ENCODE measurements around the gene CD58.

Gene CD58

DNA sequence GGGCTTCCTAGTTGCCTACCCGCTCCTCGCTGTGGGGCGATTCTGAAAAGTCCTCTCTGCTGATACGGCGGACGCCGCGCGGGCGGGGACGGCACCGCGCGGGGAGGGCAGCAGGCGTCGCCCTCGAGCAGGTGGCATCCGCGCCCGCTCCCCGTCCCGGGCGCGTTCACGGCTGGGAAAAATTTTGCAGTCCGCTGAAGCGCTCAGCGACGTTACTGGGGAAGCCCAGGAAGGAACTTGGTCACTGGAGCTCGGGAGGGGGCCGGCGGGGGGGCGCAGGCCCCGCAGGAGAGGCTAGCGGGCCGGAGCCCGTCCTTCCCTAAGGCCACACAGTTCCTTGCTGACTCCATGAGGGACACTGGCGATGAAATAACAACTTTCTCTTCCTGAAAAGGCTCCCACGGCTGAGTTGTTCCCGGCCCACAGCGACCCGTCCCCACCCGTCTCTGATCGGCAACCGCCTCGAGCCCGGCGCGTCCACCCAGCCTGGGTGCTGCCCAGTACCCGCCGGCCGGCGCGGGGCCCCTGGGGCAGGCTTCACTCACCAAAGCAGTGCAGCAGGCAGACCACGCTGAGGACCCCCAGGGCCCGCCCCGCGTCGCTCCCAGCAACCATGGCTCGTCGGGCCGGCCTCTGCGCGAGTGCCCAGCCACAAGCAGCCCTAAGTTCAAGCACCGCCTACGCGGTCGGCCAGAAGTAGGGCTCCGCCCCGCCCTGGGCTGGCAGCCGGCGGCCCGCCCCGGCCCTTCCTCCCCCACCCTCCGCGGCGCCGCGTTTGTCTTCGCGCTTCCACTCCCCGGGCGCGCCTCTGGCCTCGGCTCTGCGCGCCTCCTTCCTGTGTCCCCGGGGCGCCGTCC, at the start of gene CD58 (continued):
- TF ChIP-seq, protein P1, sequence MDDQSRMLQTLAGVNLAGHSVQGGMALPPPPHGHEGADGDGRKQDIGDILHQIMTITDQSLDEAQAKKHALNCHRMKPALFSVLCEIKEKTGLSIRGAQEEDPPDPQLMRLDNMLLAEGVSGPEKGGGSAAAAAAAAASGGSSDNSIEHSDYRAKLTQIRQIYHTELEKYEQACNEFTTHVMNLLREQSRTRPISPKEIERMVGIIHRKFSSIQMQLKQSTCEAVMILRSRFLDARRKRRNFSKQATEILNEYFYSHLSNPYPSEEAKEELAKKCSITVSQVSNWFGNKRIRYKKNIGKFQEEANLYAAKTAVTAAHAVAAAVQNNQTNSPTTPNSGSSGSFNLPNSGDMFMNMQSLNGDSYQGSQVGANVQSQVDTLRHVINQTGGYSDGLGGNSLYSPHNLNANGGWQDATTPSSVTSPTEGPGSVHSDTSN (CRISPR knock-in tag; IDR thresholded peaks at IDR 0.05), result no peak
- TF ChIP-seq, protein P2, sequence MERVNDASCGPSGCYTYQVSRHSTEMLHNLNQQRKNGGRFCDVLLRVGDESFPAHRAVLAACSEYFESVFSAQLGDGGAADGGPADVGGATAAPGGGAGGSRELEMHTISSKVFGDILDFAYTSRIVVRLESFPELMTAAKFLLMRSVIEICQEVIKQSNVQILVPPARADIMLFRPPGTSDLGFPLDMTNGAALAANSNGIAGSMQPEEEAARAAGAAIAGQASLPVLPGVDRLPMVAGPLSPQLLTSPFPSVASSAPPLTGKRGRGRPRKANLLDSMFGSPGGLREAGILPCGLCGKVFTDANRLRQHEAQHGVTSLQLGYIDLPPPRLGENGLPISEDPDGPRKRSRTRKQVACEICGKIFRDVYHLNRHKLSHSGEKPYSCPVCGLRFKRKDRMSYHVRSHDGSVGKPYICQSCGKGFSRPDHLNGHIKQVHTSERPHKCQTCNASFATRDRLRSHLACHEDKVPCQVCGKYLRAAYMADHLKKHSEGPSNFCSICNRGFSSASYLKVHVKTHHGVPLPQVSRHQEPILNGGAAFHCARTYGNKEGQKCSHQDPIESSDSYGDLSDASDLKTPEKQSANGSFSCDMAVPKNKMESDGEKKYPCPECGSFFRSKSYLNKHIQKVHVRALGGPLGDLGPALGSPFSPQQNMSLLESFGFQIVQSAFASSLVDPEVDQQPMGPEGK (tag by site-specific recombination; IDR thresholded peaks at IDR 0.05), result peak; percentile 85
- no peak for TF ChIP-seq ZNF560 (tag by site-specific recombination; IDR thresholded peaks at IDR 0.05; ENCODE audit: borderline replicate concordance)
- TF ChIP-seq ZNF214 (tag by site-specific recombination; IDR thresholded peaks at IDR 0.05; ENCODE audit: borderline replicate concordance), result no peak
- TF ChIP-seq SCRT1 (tag by site-specific recombination; IDR thresholded peaks at IDR 0.05; ENCODE audit: borderline replicate concordance), result no peak
- TF ChIP-seq, protein P3, sequence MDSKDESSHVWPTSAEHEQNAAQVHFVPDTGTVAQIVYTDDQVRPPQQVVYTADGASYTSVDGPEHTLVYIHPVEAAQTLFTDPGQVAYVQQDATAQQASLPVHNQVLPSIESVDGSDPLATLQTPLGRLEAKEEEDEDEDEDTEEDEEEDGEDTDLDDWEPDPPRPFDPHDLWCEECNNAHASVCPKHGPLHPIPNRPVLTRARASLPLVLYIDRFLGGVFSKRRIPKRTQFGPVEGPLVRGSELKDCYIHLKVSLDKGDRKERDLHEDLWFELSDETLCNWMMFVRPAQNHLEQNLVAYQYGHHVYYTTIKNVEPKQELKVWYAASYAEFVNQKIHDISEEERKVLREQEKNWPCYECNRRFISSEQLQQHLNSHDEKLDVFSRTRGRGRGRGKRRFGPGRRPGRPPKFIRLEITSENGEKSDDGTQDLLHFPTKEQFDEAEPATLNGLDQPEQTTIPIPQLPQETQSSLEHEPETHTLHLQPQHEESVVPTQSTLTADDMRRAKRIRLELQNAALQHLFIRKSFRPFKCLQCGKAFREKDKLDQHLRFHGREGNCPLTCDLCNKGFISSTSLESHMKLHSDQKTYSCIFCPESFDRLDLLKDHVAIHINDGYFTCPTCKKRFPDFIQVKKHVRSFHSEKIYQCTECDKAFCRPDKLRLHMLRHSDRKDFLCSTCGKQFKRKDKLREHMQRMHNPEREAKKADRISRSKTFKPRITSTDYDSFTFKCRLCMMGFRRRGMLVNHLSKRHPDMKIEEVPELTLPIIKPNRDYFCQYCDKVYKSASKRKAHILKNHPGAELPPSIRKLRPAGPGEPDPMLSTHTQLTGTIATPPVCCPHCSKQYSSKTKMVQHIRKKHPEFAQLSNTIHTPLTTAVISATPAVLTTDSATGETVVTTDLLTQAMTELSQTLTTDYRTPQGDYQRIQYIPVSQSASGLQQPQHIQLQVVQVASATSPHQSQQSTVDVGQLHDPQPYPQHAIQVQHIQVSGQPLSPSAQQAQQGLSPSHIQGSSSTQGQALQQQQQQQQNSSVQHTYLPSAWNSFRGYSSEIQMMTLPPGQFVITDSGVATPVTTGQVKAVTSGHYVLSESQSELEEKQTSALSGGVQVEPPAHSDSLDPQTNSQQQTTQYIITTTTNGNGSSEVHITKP (tag by site-specific recombination; IDR thresholded peaks at IDR 0.05), result peak; percentile 84
- TF ChIP-seq, protein P4, sequence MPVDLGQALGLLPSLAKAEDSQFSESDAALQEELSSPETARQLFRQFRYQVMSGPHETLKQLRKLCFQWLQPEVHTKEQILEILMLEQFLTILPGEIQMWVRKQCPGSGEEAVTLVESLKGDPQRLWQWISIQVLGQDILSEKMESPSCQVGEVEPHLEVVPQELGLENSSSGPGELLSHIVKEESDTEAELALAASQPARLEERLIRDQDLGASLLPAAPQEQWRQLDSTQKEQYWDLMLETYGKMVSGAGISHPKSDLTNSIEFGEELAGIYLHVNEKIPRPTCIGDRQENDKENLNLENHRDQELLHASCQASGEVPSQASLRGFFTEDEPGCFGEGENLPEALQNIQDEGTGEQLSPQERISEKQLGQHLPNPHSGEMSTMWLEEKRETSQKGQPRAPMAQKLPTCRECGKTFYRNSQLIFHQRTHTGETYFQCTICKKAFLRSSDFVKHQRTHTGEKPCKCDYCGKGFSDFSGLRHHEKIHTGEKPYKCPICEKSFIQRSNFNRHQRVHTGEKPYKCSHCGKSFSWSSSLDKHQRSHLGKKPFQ (tag by site-specific recombination; IDR thresholded peaks at IDR 0.05), result no peak
- TF ChIP-seq, protein P5, sequence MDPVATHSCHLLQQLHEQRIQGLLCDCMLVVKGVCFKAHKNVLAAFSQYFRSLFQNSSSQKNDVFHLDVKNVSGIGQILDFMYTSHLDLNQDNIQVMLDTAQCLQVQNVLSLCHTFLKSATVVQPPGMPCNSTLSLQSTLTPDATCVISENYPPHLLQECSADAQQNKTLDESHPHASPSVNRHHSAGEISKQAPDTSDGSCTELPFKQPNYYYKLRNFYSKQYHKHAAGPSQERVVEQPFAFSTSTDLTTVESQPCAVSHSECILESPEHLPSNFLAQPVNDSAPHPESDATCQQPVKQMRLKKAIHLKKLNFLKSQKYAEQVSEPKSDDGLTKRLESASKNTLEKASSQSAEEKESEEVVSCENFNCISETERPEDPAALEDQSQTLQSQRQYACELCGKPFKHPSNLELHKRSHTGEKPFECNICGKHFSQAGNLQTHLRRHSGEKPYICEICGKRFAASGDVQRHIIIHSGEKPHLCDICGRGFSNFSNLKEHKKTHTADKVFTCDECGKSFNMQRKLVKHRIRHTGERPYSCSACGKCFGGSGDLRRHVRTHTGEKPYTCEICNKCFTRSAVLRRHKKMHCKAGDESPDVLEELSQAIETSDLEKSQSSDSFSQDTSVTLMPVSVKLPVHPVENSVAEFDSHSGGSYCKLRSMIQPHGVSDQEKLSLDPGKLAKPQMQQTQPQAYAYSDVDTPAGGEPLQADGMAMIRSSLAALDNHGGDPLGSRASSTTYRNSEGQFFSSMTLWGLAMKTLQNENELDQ (tag by site-specific recombination; IDR thresholded peaks at IDR 0.05; ENCODE audit: low read depth), result no peak
- peak; percentile 68 for TF ChIP-seq ZNF324 (tag by site-specific recombination; IDR thresholded peaks at IDR 0.05)
- no peak; the same call in 1 of the 2 replicates for TF ChIP-seq ZNF629 (tag by site-specific recombination; IDR thresholded peaks at IDR 0.05)
- TF ChIP-seq PRDM1 (tag by site-specific recombination; IDR thresholded peaks at IDR 0.05), result no peak
- TF ChIP-seq ZNF785 (tag by site-specific recombination; IDR thresholded peaks at IDR 0.05), result peak; percentile 33; the same call in 1 of the 2 replicates
- no peak for TF ChIP-seq ZFP3 (tag by site-specific recombination; IDR thresholded peaks at IDR 0.05; ENCODE audit: low read depth)
- no peak for TF ChIP-seq ZNF776 (tag by site-specific recombination; IDR thresholded peaks at IDR 0.05; ENCODE audit: borderline replicate concordance)
- TF ChIP-seq ZNF654 (tag by site-specific recombination; IDR thresholded peaks at IDR 0.05; ENCODE audit: low read depth), result no peak
- no peak for TF ChIP-seq ZNF777 (tag by site-specific recombination; IDR thresholded peaks at IDR 0.05; ENCODE audit: borderline replicate concordance)
- TF ChIP-seq, protein P6, sequence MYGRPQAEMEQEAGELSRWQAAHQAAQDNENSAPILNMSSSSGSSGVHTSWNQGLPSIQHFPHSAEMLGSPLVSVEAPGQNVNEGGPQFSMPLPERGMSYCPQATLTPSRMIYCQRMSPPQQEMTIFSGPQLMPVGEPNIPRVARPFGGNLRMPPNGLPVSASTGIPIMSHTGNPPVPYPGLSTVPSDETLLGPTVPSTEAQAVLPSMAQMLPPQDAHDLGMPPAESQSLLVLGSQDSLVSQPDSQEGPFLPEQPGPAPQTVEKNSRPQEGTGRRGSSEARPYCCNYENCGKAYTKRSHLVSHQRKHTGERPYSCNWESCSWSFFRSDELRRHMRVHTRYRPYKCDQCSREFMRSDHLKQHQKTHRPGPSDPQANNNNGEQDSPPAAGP (tag by site-specific recombination; IDR thresholded peaks at IDR 0.05), result no peak; the same call in none of the 2 replicates
- TF ChIP-seq, protein P7, sequence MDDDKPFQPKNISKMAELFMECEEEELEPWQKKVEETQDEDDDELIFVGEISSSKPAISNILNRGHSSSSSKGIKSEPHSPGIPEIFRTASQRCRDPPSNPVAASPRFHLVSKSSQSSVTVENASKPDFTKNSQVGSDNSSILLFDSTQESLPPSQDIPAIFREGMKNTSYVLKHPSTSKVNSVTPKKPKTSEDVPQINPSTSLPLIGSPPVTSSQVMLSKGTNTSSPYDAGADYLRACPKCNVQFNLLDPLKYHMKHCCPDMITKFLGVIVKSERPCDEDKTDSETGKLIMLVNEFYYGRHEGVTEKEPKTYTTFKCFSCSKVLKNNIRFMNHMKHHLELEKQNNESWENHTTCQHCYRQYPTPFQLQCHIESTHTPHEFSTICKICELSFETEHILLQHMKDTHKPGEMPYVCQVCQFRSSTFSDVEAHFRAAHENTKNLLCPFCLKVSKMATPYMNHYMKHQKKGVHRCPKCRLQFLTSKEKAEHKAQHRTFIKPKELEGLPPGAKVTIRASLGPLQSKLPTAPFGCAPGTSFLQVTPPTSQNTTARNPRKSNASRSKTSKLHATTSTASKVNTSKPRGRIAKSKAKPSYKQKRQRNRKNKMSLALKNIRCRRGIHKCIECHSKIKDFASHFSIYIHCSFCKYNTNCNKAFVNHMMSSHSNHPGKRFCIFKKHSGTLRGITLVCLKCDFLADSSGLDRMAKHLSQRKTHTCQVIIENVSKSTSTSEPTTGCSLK (tag by site-specific recombination; IDR thresholded peaks at IDR 0.05), result no peak
- TF ChIP-seq ZFP69B (tag by site-specific recombination; IDR thresholded peaks at IDR 0.05), result no peak
- no peak for TF ChIP-seq ZNF558 (tag by site-specific recombination; IDR thresholded peaks at IDR 0.05)
- TF ChIP-seq ZNF23 (tag by site-specific recombination; IDR thresholded peaks at IDR 0.05; ENCODE audit: borderline replicate concordance), result no peak
- peak; percentile 75; the same call in 1 of the 2 replicates for TF ChIP-seq ZNF561 (tag by site-specific recombination; IDR thresholded peaks at IDR 0.05; ENCODE audit: borderline replicate concordance)
- TF ChIP-seq ZNF114 (tag by site-specific recombination; IDR thresholded peaks at IDR 0.05), result no peak
- peak; percentile 59 for TF ChIP-seq SP7 (tag by site-specific recombination; IDR thresholded peaks at IDR 0.05)

Data from HEK293 (cell line).